ENCODE measurements around the gene ZNF580.

ZNF580 gene

DNA sequence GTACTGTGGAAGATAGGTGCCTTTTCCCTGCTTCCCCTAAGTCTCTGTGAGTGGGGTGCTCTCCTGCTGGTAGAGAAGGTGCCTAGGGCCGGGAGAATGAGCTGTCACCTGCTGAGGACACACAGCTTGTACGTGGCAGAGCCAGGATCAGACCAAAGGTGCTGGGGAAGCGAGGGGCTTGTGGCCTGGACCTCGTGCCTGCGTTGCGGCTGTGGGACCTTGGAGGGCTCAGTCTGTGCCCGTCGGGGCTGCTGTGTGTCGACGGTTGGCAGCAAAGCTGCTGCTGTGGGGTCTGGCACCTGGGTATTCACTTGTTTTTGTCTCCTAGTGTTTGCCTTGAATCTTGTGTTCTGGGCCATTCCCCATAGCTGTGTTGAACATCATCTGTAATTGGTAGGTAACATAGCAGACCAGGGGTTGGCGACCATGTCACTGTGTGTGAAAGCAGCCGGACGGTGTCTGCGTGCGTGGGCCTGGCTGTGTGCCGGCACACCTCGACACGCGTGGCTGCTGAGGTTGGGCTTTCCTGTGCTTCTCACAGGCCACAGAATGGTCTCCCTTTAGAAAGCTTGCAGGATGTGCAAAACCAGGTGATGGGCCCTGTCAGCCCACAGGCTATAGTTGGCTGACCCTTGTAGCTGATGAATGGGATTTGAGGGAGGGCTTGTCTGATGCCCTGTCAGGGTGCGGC lies 23.2 kb downstream of the ZNF580 start:
- H3K4me3 ChIP-seq (ENCODE audit: low read depth, low read length): no peak overlapping the region
- TF ChIP-seq, protein P1, sequence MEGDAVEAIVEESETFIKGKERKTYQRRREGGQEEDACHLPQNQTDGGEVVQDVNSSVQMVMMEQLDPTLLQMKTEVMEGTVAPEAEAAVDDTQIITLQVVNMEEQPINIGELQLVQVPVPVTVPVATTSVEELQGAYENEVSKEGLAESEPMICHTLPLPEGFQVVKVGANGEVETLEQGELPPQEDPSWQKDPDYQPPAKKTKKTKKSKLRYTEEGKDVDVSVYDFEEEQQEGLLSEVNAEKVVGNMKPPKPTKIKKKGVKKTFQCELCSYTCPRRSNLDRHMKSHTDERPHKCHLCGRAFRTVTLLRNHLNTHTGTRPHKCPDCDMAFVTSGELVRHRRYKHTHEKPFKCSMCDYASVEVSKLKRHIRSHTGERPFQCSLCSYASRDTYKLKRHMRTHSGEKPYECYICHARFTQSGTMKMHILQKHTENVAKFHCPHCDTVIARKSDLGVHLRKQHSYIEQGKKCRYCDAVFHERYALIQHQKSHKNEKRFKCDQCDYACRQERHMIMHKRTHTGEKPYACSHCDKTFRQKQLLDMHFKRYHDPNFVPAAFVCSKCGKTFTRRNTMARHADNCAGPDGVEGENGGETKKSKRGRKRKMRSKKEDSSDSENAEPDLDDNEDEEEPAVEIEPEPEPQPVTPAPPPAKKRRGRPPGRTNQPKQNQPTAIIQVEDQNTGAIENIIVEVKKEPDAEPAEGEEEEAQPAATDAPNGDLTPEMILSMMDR (IDR thresholded peaks at IDR 0.05; ENCODE audit: borderline replicate concordance, insufficient read depth, low read depth, low read length): no peak

DNA sequence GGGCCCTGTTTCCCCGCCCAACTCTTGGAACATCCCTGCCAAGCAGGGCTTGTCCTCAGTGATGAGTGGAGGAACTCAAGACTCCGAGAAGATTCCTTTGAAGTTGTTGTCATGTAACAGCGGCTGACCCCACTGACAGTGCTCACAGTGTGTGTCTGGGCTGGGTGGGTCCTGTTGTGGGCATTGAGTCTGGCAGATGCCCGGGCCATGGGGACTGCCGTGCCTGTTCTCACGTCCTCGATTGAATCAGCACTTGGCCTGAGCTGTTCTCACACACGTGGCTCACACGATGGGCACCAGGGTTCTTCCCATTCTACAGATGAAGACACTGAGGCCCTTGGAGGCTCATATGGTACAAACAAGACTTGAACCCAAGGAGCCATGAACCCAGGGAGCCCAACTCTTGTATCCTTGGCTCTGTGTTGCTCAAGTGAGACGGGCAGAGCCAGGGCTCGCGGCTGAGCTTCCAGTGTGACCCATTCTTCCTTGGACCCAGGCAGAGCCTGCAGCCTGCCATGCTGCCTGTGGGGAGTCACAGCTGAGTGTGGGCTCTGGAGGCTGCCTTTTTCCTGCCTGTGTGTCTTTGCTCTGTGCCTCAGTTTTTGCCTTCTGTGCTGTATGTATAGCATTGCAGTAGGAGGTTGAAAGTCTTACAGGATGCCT lies 25.7 kb downstream of the ZNF580 start:
- no peak overlapping the region for H3K4me3 ChIP-seq (ENCODE audit: low read depth, low read length)
- TF ChIP-seq, protein P1 (IDR thresholded peaks at IDR 0.05; ENCODE audit: borderline replicate concordance, insufficient read depth, low read depth, low read length): no peak

DNA sequence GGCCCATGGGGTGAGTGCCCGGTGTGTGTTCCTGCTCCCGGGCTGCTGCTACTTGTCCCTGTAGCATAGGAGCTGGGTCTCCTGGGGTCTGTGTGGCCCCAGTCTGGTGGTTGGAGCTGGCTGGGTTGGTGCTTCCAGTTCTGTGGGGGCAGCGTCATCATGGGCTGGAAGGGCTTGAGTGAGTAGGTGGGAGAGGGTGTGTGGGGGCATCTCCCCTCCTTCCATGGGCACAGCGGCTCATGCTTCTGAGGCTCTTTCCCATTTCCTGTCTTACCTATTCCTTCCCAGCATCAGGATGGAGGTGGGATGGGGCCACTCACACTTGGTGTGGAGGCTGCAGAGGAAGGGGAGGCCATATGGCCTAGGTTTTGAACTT lies 26.2 kb downstream of the ZNF580 start:
- no peak overlapping the region for H3K4me3 ChIP-seq (ENCODE audit: low read depth, low read length)
- TF ChIP-seq, protein P1 (IDR thresholded peaks at IDR 0.05; ENCODE audit: borderline replicate concordance, insufficient read depth, low read depth, low read length): no peak

DNA sequence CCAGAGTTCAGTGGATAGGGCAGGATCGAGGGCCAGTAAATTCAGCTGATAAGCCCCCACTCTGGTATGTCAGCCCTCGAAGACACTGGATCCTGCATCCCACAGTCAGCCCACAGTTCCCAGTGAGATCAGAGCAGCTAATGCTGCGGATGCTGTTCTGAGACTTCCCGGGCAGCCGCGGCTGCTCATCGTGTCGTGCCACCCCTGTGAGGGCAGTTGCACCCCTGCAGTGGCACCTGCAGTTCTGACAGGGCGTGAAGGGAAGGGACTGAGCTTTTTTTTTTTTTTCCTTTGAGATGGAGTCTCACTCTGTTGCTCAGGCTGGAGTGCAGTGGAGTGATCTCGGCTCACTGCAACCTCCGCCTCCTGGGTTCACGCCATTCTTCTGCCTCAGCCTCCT lies 26.7 kb downstream of the ZNF580 start:
- H3K4me3 ChIP-seq (ENCODE audit: low read depth, low read length): no peak overlapping the region
- TF ChIP-seq, protein P1 (IDR thresholded peaks at IDR 0.05; ENCODE audit: borderline replicate concordance, insufficient read depth, low read depth, low read length): no peak

DNA sequence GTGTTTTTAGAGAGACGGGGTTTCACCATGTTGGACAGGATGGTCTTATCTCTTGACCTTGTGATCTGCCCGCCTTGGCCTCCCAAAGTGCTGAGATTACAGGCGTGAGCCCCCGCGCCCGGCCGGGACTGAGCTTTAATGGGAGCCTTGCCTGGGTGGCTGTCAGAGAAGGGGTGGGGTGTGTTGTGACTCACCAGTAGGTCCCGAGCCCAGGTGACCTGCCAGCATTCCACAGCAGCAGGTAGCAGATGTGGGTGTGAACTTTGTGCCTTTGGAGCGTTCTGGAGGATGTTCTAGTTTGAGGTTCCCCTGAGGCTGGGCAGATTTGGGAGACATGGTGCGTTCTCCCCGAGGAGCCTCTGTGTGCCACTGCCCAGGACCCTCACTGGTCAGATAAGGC lies 27.2 kb downstream of the ZNF580 start:
- TF ChIP-seq, protein P1 (IDR thresholded peaks at IDR 0.05; ENCODE audit: borderline replicate concordance, insufficient read depth, low read depth, low read length): no peak
- no peak overlapping the region for H3K4me3 ChIP-seq (ENCODE audit: low read depth, low read length)

DNA sequence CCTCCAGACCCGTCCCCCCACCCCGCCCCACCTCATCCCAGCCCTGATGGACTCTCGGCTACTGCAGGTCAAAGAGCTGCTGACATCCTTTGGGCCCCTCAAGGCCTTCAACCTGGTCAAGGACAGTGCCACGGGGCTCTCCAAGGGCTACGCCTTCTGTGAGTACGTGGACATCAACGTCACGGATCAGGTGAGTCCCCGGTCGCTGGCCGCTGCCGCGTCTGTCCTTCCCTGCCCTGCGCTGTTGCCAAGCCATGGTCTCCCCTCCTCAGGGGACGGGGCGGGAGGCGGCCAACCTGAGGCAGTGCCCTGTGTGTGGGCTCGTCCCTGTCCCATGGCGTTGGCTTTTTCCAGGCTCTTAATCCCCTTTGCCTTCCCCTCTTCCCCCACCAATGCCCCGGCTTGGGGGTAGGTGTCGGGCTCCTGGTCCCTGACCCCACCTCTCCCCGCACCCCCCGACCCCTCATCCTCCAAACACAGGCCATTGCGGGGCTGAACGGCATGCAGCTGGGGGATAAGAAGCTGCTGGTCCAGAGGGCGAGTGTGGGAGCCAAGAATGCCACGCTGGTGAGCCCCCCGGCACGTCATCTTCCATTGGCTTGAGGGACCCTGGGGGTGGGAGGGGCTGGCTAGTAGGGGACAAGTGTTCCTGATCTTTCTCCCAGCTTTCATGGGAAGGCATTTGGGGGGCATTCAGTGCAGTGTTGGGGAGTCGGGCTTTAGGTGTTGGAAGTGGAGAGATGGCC lies 28.0 kb downstream of the ZNF580 start:
- TF ChIP-seq, protein P1 (IDR thresholded peaks at IDR 0.05; ENCODE audit: borderline replicate concordance, insufficient read depth, low read depth, low read length): no peak
- H3K4me3 ChIP-seq (ENCODE audit: low read depth, low read length): no peak overlapping the region
